IPS DF 4.7 (cell line): ENCODE measurements around the gene CASP1.
"Not testable (repeated sequence)": the region's sequence is repeated elsewhere in the genome, so short reads cannot be mapped to it uniquely, and the experiment has no call there.

ENCODE experiments used
- DNase-seq: peaks from one replicate; pipeline ENCODE4 v3.0.0-alpha.2; 2013; ENCODE audit warnings: low spot score; ENCODE audit errors: extremely low read depth

The CASP1 gene

GRCh38 chr11:105034813-105035620, at the start of gene CASP1:
TSS of gene CASP1 (minus strand) at chr11:105035144. CDS start at chr11:105035113, 31 bp downstream.
- no peak for DNase-seq

- no peak for DNase-seq
Observed at GRCh38 chr11:105081412-105082150, 46.6 kb upstream of the CASP1 start.

GRCh38 chr11:105080171-105080906, 45.4 kb upstream of the CASP1 start:
- not testable (repeated sequence) for DNase-seq

GRCh38 chr11:105078283-105078682, 43.3 kb upstream of the CASP1 start:
- DNase-seq, result no peak

GRCh38 chr11:105077141-105077790, 42.3 kb upstream of the CASP1 start:
- DNase-seq, result not testable (repeated sequence)

GRCh38 chr11:105074166-105074530, 39.2 kb upstream of the CASP1 start:
- DNase-seq, result no peak

GRCh38 chr11:105073456-105074165, 38.7 kb upstream of the CASP1 start:
- DNase-seq, result no peak

- DNase-seq, result not testable (repeated sequence)
Observed at GRCh38 chr11:105072080-105072479, 37.1 kb upstream of the CASP1 start.

- DNase-seq, result no peak
Observed at GRCh38 chr11:105071089-105071732, 36.3 kb upstream of the CASP1 start.

- no peak for DNase-seq
Observed at GRCh38 chr11:105070306-105070705, 35.4 kb upstream of the CASP1 start.

- not testable (repeated sequence) for DNase-seq
Observed at GRCh38 chr11:105069749-105070148, 34.8 kb upstream of the CASP1 start.

- not testable (repeated sequence) for DNase-seq
Observed at GRCh38 chr11:105063245-105063941, 28.4 kb upstream of the CASP1 start.

GRCh38 chr11:105057432-105057831, 22.5 kb upstream of the CASP1 start:
- DNase-seq, result no peak

- DNase-seq, result no peak
Observed at GRCh38 chr11:105056446-105056845, 21.5 kb upstream of the CASP1 start.

- DNase-seq, result no peak
Observed at GRCh38 chr11:105054723-105055493, 20.0 kb upstream of the CASP1 start.

- no peak for DNase-seq
Observed at GRCh38 chr11:105052487-105052886, 17.5 kb upstream of the CASP1 start.

- DNase-seq, result no peak
Observed at GRCh38 chr11:105051559-105051958, 16.6 kb upstream of the CASP1 start.

- DNase-seq, result no peak
Observed at GRCh38 chr11:105049481-105049880, 14.5 kb upstream of the CASP1 start.
